ENCODE data around the gene SRP14.
"Not testable (repeated sequence)": the region's sequence is repeated elsewhere in the genome, so short reads cannot be mapped to it uniquely, and the experiment has no call there.

- not testable (repeated sequence) for TF ChIP-seq CTCF (conservative IDR thresholded peaks at IDR 0.05; ENCODE audit: low read length); EZH2phosphoT487 (IDR thresholded peaks at IDR 0.05; ENCODE audit: borderline replicate concordance, low read depth, low read length)
Measured at GRCh38 chr15:40013372-40013771, 25.6 kb downstream of the SRP14 start.
